ENCODE measurements around the gene MYO3B. TPM values are rescaled to one million over a fixed set of nuclear protein-coding genes. Genes with fewer than 3 reads are reported as not detected.

Gene MYO3B
- total and polyA plus RNA-seq, 2 experiments from 2014 or later: 0.11 TPM; not detected in 1

DNA sequence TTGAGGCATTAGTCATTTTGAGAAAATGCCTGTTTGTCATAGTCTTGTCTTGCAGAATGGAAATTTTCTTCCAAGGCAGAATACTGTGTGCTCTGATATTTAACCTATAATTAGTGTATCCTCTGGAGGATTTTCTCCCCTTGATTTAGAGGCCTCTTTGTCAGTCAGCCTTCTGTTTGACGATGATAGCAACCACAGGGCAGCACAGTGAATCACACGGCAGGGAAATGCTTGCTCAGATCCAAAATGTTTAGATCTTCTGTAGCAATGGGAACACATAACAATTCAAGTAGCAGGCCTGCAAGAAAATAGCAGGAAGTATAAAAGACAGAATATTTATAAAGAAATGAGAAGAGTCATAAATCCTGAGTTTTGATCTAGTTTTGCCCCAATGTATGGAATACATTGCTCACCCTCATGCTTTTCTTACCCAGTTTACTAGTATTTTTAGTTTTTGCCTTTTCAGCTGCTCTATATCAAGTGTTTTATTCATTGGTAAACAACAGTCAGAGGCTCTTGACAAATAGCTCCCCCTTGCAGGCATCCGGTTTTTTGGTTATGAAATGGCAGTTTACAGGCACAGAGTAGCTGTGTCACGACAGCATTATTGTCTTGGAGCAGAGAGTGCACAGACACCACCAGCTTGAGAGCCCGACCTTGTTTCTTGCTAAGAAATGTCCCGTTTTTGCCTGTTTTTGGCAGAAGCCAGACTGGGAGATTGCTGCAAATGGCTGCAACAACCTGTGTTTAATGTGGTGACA lies 185.1 kb downstream of the MYO3B start:
- H3K9me2 ChIP-seq (ENCODE audit: insufficient read depth): no peaks in the 10 kb centered on the region
- 19 to 28% methylated on average over 6 of the region's 6 CpGs for WGBS, 2 experiments (ENCODE audit: low coverage in 1 of 2, low lambda C conversion rate in 2 of 2, missing lambda C conversion rate in 2 of 2)
- H3K4me1 ChIP-seq (ENCODE audit: insufficient read depth): peaks cover 7% of the 10 kb centered on the region; the same call in 1 of the 2 replicates
- 0 out of 2 replicates have a peak, but pooled peaks cover 6% of the 10 kb centered on the region for H3F3A ChIP-seq (ENCODE audit: insufficient read depth)
- peak overlapping the region; percentile 13; the same call in 1 of the 2 replicates for H3K9ac ChIP-seq
- TF ChIP-seq EZH2 (IDR thresholded peaks at IDR 0.05; ENCODE audit: insufficient read depth, poor library complexity, severe bottlenecking): no peak
- TF ChIP-seq EZH2phosphoT487 (IDR thresholded peaks at IDR 0.05; ENCODE audit: insufficient read depth, low read depth): no peak
- H3K9me3 ChIP-seq (ENCODE audit: low read depth): no peaks in the 10 kb centered on the region
- H3K27ac ChIP-seq: 0 out of 2 replicates have a peak overlapping the region, but pooled peaks have one; percentile 10
- H3K36me3 ChIP-seq (ENCODE audit: low read depth): no peaks in the 10 kb centered on the region
- in situ Hi-C loops (cut with MboI): no loop called here
- peaks cover 6% of the 10 kb centered on the region; the same call in 1 of the 2 replicates for H3K27me3 ChIP-seq (replicated peaks; ENCODE audit: insufficient read depth)
- H3K4me3 ChIP-seq: no peak overlapping the region
- no peaks in the 10 kb centered on the region for H3K79me2 ChIP-seq (ENCODE audit: insufficient read depth)
- DNase-seq: peak; percentile 70
- H3K4me2 ChIP-seq (ENCODE audit: unreplicated experiment): no peak overlapping the region
- no peak overlapping the region for H2AFZ ChIP-seq
- no peaks in the 10 kb centered on the region for H4K20me1 ChIP-seq (ENCODE audit: insufficient read depth)

- in situ Hi-C loops (cut with MboI): no loop called here
- no peak overlapping the region for H3K4me3 ChIP-seq
- no peaks in the 10 kb centered on the region for H3K9me3 ChIP-seq (ENCODE audit: low read depth)
- H3K27me3 ChIP-seq (replicated peaks; ENCODE audit: insufficient read depth): peaks cover 13% of the 10 kb centered on the region; the same call in 1 of the 2 replicates
- H4K20me1 ChIP-seq (ENCODE audit: insufficient read depth): no peaks in the 10 kb centered on the region
- DNase-seq: no peak
- H3F3A ChIP-seq (ENCODE audit: insufficient read depth): 0 out of 2 replicates have a peak, but pooled peaks cover 6% of the 10 kb centered on the region
- no peaks in the 10 kb centered on the region for H3K36me3 ChIP-seq (ENCODE audit: low read depth)
- no peaks in the 10 kb centered on the region for H3K9me2 ChIP-seq (ENCODE audit: insufficient read depth)
- TF ChIP-seq EZH2phosphoT487 (IDR thresholded peaks at IDR 0.05; ENCODE audit: insufficient read depth, low read depth) (no peak), EZH2 (IDR thresholded peaks at IDR 0.05; ENCODE audit: insufficient read depth, poor library complexity, severe bottlenecking) (no peak)
- H3K4me2 ChIP-seq (ENCODE audit: unreplicated experiment): no peak overlapping the region
- no peak overlapping the region for H3K9ac ChIP-seq
- H3K4me1 ChIP-seq (ENCODE audit: insufficient read depth): peaks cover 7% of the 10 kb centered on the region; the same call in 1 of the 2 replicates
- no peaks in the 10 kb centered on the region for H3K79me2 ChIP-seq (ENCODE audit: insufficient read depth)
- H2AFZ ChIP-seq: no peak overlapping the region
- no peak overlapping the region for H3K27ac ChIP-seq
- 85 to 88% methylated on average over 6 of the region's 6 CpGs for WGBS, 2 experiments (ENCODE audit: low coverage in 1 of 2, low lambda C conversion rate in 2 of 2, missing lambda C conversion rate in 2 of 2)
These were observed 187.1 kb downstream of the MYO3B start for GRCh38 chr2:170365003-170365402.

GRCh38 chr2:170365686-170366085 lies 187.7 kb downstream of the MYO3B start:
- Histone ChIP-seq H3K79me2 (ENCODE audit: insufficient read depth) (no peaks in the 10 kb centered on the region), H3K36me3 (ENCODE audit: low read depth) (no peaks in the 10 kb centered on the region), H3K27ac (no peak overlapping the region), H3K9ac (no peak overlapping the region), H3K27me3 (replicated peaks; ENCODE audit: insufficient read depth) (peaks cover 13% of the 10 kb centered on the region; the same call in 1 of the 2 replicates), H2AFZ (no peak overlapping the region), H3K4me1 (ENCODE audit: insufficient read depth) (peaks cover 7% of the 10 kb centered on the region; the same call in 1 of the 2 replicates), H3K4me3 (no peak overlapping the region), H3K9me2 (ENCODE audit: insufficient read depth) (no peaks in the 10 kb centered on the region), H3K9me3 (ENCODE audit: low read depth) (no peaks in the 10 kb centered on the region), H4K20me1 (ENCODE audit: insufficient read depth) (no peaks in the 10 kb centered on the region), H3F3A (ENCODE audit: insufficient read depth) (0 out of 2 replicates have a peak, but pooled peaks cover 6% of the 10 kb centered on the region), H3K4me2 (ENCODE audit: unreplicated experiment) (no peak overlapping the region)
- 73 to 88% methylated on average over 3 of the region's 3 CpGs for WGBS, 2 experiments (ENCODE audit: low coverage in 1 of 2, low lambda C conversion rate in 2 of 2, missing lambda C conversion rate in 2 of 2)
- in situ Hi-C loops (cut with MboI): no loop called here
- TF ChIP-seq EZH2 (IDR thresholded peaks at IDR 0.05; ENCODE audit: insufficient read depth, poor library complexity, severe bottlenecking) (no peak), EZH2phosphoT487 (IDR thresholded peaks at IDR 0.05; ENCODE audit: insufficient read depth, low read depth) (no peak)
- no peak for DNase-seq

DNA sequence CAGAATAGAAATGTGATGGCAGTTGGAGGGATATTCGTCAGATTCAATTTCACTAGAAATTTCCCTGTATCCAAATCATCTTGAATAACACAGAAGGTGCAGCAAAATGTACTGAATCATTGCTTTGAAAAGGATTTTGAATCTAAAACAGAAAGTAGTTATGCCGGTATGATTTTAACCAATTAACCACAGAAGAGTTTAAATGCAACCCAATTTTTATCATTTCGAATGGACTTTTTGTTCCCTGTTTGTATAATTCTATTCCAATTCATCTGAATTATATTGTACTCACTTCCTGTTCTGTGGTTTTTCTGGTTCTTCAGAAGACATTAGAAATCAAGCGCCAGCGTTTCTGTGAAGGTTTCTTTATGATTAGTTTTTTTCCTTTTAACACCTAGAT lies 190.4 kb downstream of the MYO3B start:
- Histone ChIP-seq H3K4me3 (no peak overlapping the region), H3K9me3 (ENCODE audit: low read depth) (no peaks in the 10 kb centered on the region), H3K9me2 (ENCODE audit: insufficient read depth) (no peaks in the 10 kb centered on the region), H4K20me1 (ENCODE audit: insufficient read depth) (no peaks in the 10 kb centered on the region), H3F3A (ENCODE audit: insufficient read depth) (0 out of 2 replicates have a peak, but pooled peaks cover 2% of the 10 kb centered on the region), H3K36me3 (ENCODE audit: low read depth) (no peaks in the 10 kb centered on the region), H3K27ac (no peak overlapping the region), H3K4me2 (ENCODE audit: unreplicated experiment) (no peak overlapping the region), H3K27me3 (replicated peaks; ENCODE audit: insufficient read depth) (peaks cover 13% of the 10 kb centered on the region; the same call in 1 of the 2 replicates), H3K4me1 (ENCODE audit: insufficient read depth) (0 out of 2 replicates have a peak, but pooled peaks cover 1% of the 10 kb centered on the region), H3K9ac (no peak overlapping the region), H3K79me2 (ENCODE audit: insufficient read depth) (no peaks in the 10 kb centered on the region), H2AFZ (no peak overlapping the region)
- no peak for TF ChIP-seq EZH2 (IDR thresholded peaks at IDR 0.05; ENCODE audit: insufficient read depth, poor library complexity, severe bottlenecking)
- TF ChIP-seq EZH2phosphoT487 (IDR thresholded peaks at IDR 0.05; ENCODE audit: insufficient read depth, low read depth): no peak
- 85 to 89% methylated on average over 5 of the region's 5 CpGs for WGBS, 2 experiments (ENCODE audit: low coverage in 1 of 2, low lambda C conversion rate in 2 of 2, missing lambda C conversion rate in 2 of 2)
- no peak for DNase-seq
- in situ Hi-C loops (cut with MboI): no loop called here

Data from GM23248 (cell line).